K562 (cell line): Measurements from ENCODE around the gene DSTYK. TPM values are rescaled to one million over a fixed set of nuclear protein-coding genes. Genes with fewer than 3 reads are reported as not detected.
A peak's percentile ranks its signal among the peaks of the same experiment; 100 is the strongest.

Source experiments
- BRF2 ChIP-seq: IDR thresholded peaks from 3 replicates; pipeline ENCODE4 v1.6.1; 2011; ENCODE audit warnings: borderline replicate concordance, mild to moderate bottlenecking; ENCODE audit not compliant: insufficient read length, insufficient read depth
- CBX5 ChIP-seq: IDR thresholded peaks from 2 replicates; pipeline ENCODE4 v1.6.1; 2014; ENCODE audit warnings: low read depth, borderline replicate concordance
- FOXJ3 ChIP-seq: sonication (generic); formaldehyde crosslinking; IDR thresholded peaks from 2 replicates; pipeline ENCODE4 v1.4.0; 2020; ENCODE audit warnings: mild to moderate bottlenecking, missing genetic modification reagents
- KDM2B ChIP-seq: fragments of 250-450 bp; sonication (Bioruptor Pico); IDR thresholded peaks from 2 replicates; pipeline ENCODE4 v1.8.0; 2021; ENCODE audit warnings: mild to moderate bottlenecking, moderate library complexity
- MAFF ChIP-seq: IDR thresholded peaks from 2 replicates; pipeline ENCODE4 v1.6.1; 2012; ENCODE audit warnings: low read length, improper control_type of control experiment
- MLLT1 ChIP-seq, 2 experiments: fragments of 450-650 bp; IDR thresholded peaks; 2 replicates each; pipeline ENCODE4 v1.6.1; 2016
- MNT ChIP-seq, 2 experiments: fragments of 450-650 bp; conservative IDR thresholded peaks; 2 replicates each; pipeline ENCODE4 v1.6.1; 2017; ENCODE audit warnings: mild to moderate bottlenecking in 2 of 2, moderate library complexity in 2 of 2
- NFIC ChIP-seq: fragments of 450-650 bp; IDR thresholded peaks from 2 replicates; pipeline ENCODE4 v1.6.1; 2017; ENCODE audit warnings: mild to moderate bottlenecking, inconsistent platforms
- POLR2AphosphoS2 ChIP-seq: IDR thresholded peaks from 2 replicates; pipeline ENCODE4 v1.6.1; 2012; ENCODE audit warnings: low read length, improper control_type of control experiment
- PTBP1 ChIP-seq: fragments of 200-400 bp; formaldehyde crosslinking; IDR thresholded peaks from 2 replicates; pipeline ENCODE4 v1.6.1; 2017; ENCODE audit warnings: low read depth, low read length
- RFX7 ChIP-seq: fragments of 250-450 bp; sonication (Bioruptor Pico); IDR thresholded peaks from 2 replicates; pipeline ENCODE4 v1.5.1; 2021; ENCODE audit warnings: mild to moderate bottlenecking
- SIX5 ChIP-seq, 2 experiments: IDR thresholded peaks; 2 replicates each; pipeline ENCODE4 v1.6.1; 2011; ENCODE audit warnings: low read length in 2 of 2, borderline replicate concordance in 1 of 2, low read depth in 1 of 2, mild to moderate bottlenecking in 1 of 2, moderate library complexity in 1 of 2; ENCODE audit not compliant: insufficient read depth in 1 of 2
- SLC30A9 ChIP-seq: fragments of 250-450 bp; sonication (Bioruptor Pico); IDR thresholded peaks from 2 replicates; pipeline ENCODE4 v1.8.0; 2022; ENCODE audit warnings: mild to moderate bottlenecking, moderate library complexity
- SMARCA4 ChIP-seq: fragments of 450-650 bp; IDR thresholded peaks from 2 replicates; pipeline ENCODE4 v1.6.1; 2016
- SUPT5H ChIP-seq: fragments of 450-650 bp; IDR thresholded peaks from 2 replicates; pipeline ENCODE4 v1.6.1; 2016
- U2AF1 ChIP-seq: fragments of 200-400 bp; formaldehyde crosslinking; optimal IDR thresholded peaks from 2 replicates; pipeline ENCODE3; 2017; ENCODE audit warnings: mild to moderate bottlenecking, low read depth, low read length, moderate library complexity
- USF2 ChIP-seq: sonication (generic); formaldehyde crosslinking; IDR thresholded peaks from 2 replicates; pipeline ENCODE4 v1.5.0; 2020; ENCODE audit warnings: missing genetic modification reagents
- ZFP36 ChIP-seq: fragments of 150-350 bp; IDR thresholded peaks from 2 replicates; pipeline ENCODE4 v1.6.1; 2018; ENCODE audit warnings: low read length, low read depth; ENCODE audit not compliant: partially characterized antibody
- ZNF253 ChIP-seq: fragments of 250-450 bp; sonication (Bioruptor Pico); conservative IDR thresholded peaks from 2 replicates; pipeline ENCODE4 v1.6.1; 2021; ENCODE audit warnings: mild to moderate bottlenecking
- ZNF431 ChIP-seq: sonication (generic); formaldehyde crosslinking; IDR thresholded peaks from 2 replicates; pipeline ENCODE4 v1.8.0; 2022; ENCODE audit warnings: mild to moderate bottlenecking, missing genetic modification reagents
- ZNF583 ChIP-seq: fragments of 250-450 bp; sonication (Bioruptor Pico); IDR thresholded peaks from 2 replicates; pipeline ENCODE4 v1.4.0; 2020
- ZNF699 ChIP-seq: fragments of 250-450 bp; sonication (Bioruptor Pico); IDR thresholded peaks from 2 replicates; pipeline ENCODE4 v1.8.0; 2021; ENCODE audit warnings: mild to moderate bottlenecking, moderate library complexity; ENCODE audit not compliant: insufficient replicate concordance
- polyA plus RNA-seq, 8 experiments: library from polyadenylated mRNA; depleted of rRNA in 4 of 8; stranded (reverse) in 5 of 8; unstranded in 3 of 8; fragments of >200 nt; fragmentation: Nextera tagmentation in 2 of 8; fragmentation: Illumina TruSeq in 1 of 8; extraction: Ambion mirVana in 2 of 8; extraction: Trizol in 1 of 8; gene quantifications; 2 replicates each; pipeline versions ENCODE4 v1.2.1 to v1.2.3, GENCODE V29; 2011 to 2014; ENCODE audit warnings: inconsistent platforms in 1 of 8, missing spikeins in 1 of 8
- total RNA-seq, 7 experiments: library from RNA; depleted of rRNA in 6 of 7; stranded (reverse); fragments of >200 nt in 6 of 7; fragmentation: Illumina TruSeq in 2 of 7; extraction: Trizol in 2 of 7; gene quantifications; 2 replicates each; pipeline versions ENCODE4 v1.2.1 to v1.2.3, GENCODE V29; 2011 to 2021; ENCODE audit warnings: low replicate concordance in 1 of 7
- TF ChIP-seq, protein P1 (sequence below), 2 experiments: fragments of 200-800 bp in 1 of 2; sonication (Bioruptor generic) in 1 of 2; sonication (generic) in 1 of 2; formaldehyde crosslinking in 1 of 2; IDR thresholded peaks in 1 of 2; conservative IDR thresholded peaks in 1 of 2; 2 replicates each; pipeline versions ENCODE4 v1.5.0 to v1.6.1; 2016 to 2020; ENCODE audit warnings: missing compliant biosample characterization in 1 of 2, missing genetic modification characterization in 1 of 2, missing genetic modification reagents in 1 of 2

DSTYK gene
- total and polyA plus RNA-seq, 9 of the 15 experiments (the other 6 are each of a cell fraction or from before 2014, with no cell fraction given) = 4.2 to 7.1 (median 6.2) TPM

DNA sequence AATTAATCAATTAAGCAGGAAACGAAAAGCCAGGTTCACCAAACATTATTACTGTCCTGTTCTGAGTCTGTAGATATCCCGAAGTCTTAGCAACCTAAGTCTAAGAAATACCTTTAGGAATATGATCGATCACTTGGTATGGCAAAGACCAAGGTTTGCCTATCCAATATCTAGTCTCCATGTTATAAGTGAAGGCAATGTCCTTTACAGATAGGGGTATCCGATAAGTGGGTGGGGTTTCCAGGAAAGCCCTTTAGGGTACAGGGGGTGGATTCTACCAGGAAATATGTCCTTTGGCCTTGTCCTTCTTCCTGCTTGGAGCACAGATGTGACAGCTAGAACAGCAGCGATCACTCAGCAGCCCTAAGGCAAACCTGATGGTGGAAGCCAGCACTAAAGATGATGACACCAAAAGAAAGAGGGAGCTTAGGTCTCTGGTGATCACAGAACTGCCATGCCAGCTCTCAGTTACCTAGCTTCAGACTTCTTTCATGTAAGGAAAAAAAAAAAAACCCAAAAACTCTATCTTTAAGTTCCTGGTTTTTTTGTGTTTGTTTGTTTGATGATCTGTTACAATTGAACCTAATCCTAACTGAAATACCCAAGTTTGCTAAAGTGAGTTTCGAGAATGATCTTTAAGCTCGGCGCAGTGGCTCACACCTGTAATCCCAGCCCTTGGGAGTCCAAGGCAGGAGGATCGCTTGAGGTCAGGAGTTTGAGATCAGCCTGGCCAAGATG is 40.8 kb downstream of the DSTYK start (continued):
- TF ChIP-seq SIX5 (IDR thresholded peaks at IDR 0.05; ENCODE audit: borderline replicate concordance in 1 of 2, insufficient read depth in 1 of 2, low read depth in 1 of 2, low read length in 2 of 2) (no peak), ZNF431 (CRISPR knock-in tag) (no peak), RFX7 (CRISPR knock-in tag) (no peak), SUPT5H (no peak), USF2 (CRISPR knock-in tag) (no peak), KDM2B (CRISPR knock-in tag) (no peak), PTBP1 (no peak), U2AF1 (no peak), MAFF (no peak), MNT (conservative IDR thresholded peaks at IDR 0.05) (no peak), ZFP36 (no peak), SMARCA4 (peak; percentile 62; the same call in 1 of the 2 replicates), SLC30A9 (no peak), ZNF583 (CRISPR knock-in tag) (no peak), FOXJ3 (no peak), NFIC (no peak; the same call in 1 of the 2 replicates), ZNF253 (CRISPR knock-in tag) (no peak), MLLT1 (IDR thresholded peaks at IDR 0.05) (no peak), ZNF699 (CRISPR knock-in tag) (no peak), CBX5 (no peak), BRF2 (no peak), POLR2AphosphoS2 (no peak)
- TF ChIP-seq, protein P1, sequence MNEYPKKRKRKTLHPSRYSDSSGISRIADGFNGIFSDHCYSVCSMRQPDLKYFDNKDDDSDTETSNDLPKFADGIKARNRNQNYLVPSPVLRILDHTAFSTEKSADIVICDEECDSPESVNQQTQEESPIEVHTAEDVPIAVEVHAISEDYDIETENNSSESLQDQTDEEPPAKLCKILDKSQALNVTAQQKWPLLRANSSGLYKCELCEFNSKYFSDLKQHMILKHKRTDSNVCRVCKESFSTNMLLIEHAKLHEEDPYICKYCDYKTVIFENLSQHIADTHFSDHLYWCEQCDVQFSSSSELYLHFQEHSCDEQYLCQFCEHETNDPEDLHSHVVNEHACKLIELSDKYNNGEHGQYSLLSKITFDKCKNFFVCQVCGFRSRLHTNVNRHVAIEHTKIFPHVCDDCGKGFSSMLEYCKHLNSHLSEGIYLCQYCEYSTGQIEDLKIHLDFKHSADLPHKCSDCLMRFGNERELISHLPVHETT (CRISPR knock-in tag; conservative IDR thresholded peaks at IDR 0.05 in 1 of 2, IDR thresholded peaks at IDR 0.05 in 1 of 2) = 0 out of 4 replicates have a peak, but pooled peaks of 1 of the 2 experiments have one; percentile 39
